Endothelial cell of umbilical vein (primary cell): ENCODE data around the gene ANO4. TPM values are rescaled to one million over a fixed set of nuclear protein-coding genes. Genes with fewer than 3 reads are reported as not detected.

Source experiments
- BruUV-seq: library from RNA; stranded (reverse); fragments of 400-500 nt; replicated peaks from 2 replicates; lab custom pipeline; 2021; lab: Mats Ljungman, UMichigan
- CTCF ChIA-PET: fragments of 300-600, 350-600 bp; sonication (Branson Sonifier 250); formaldehyde crosslinking; loops from one replicate; lab custom pipeline; 2021; ENCODE audit warnings: antibody characterized with exemption, inconsistent platforms; lab: Charles Lee
- POLR2A ChIA-PET: fragments of 300-600, 350-600 bp; sonication (Branson Sonifier 250); formaldehyde crosslinking; loops from one replicate; lab custom pipeline; 2021; ENCODE audit warnings: antibody characterized with exemption, inconsistent platforms; lab: Charles Lee
- DNase-seq: peaks from one replicate; pipeline ENCODE4 v3.0.0-alpha.2; 2011; ENCODE audit warnings: low read depth, low spot score
- FAIRE-seq: peaks from 2 replicates; lab custom pipeline; 2011; peaks lifted over from hg19 to GRCh38; lab: Jason Lieb, UNC
- H2AFZ ChIP-seq: 2 replicates; pipeline ENCODE4 v1.6.0; 2012; ENCODE audit warnings: low read depth, low read length, control low read depth, inconsistent platforms
- H3K27ac ChIP-seq: 2 replicates; pipeline ENCODE4 v1.5.1; 2011; ENCODE audit warnings: low read depth, mild to moderate bottlenecking, control low read depth, low read length, moderate library complexity; ENCODE audit not compliant: insufficient read depth
- H3K27me3 ChIP-seq, 2 experiments: 2 replicates each; pipeline versions ENCODE4 v1.6.0 to v1.6.1; 2011; ENCODE audit warnings: low read length in 2 of 2, mixed read lengths in 1 of 2; ENCODE audit not compliant: control insufficient read depth in 2 of 2, insufficient read depth in 2 of 2
- H3K36me3 ChIP-seq, 2 experiments: 2 replicates in 1 of 2; 3 replicates in 1 of 2; pipeline ENCODE4 v1.5.1; 2011; ENCODE audit warnings: low read length in 2 of 2, mild to moderate bottlenecking in 1 of 2, moderate library complexity in 1 of 2; ENCODE audit not compliant: control insufficient read depth in 2 of 2, insufficient read depth in 2 of 2; ENCODE audit errors: extremely low read depth in 1 of 2
- H3K4me1 ChIP-seq: 3 replicates; pipeline ENCODE4 v1.5.1; 2011; ENCODE audit warnings: mild to moderate bottlenecking, low read length; ENCODE audit not compliant: control insufficient read depth, insufficient read depth; ENCODE audit errors: extremely low read depth
- H3K4me2 ChIP-seq: 2 replicates; pipeline ENCODE4 v1.6.1; 2011; ENCODE audit warnings: low read length, control low read depth, mixed read lengths; ENCODE audit not compliant: insufficient read depth
- H3K4me3 ChIP-seq, 3 experiments: fragments of 200-600 bp in 1 of 3; sonication (generic), shearing (Covaris generic) in 1 of 3; replicated peaks in 1 of 3; 2 replicates each; pipeline ENCODE4 v1.5.1; 2011 to 2016; ENCODE audit warnings: control low read depth in 3 of 3, low read length in 3 of 3, mild to moderate bottlenecking in 2 of 3, inconsistent platforms in 1 of 3, low read depth in 1 of 3, moderate library complexity in 1 of 3; ENCODE audit not compliant: insufficient read depth in 1 of 3
- H3K79me2 ChIP-seq: 2 replicates; pipeline ENCODE4 v1.6.0; 2012; ENCODE audit warnings: low read length, inconsistent platforms; ENCODE audit not compliant: control insufficient read depth, insufficient read depth
- H3K9ac ChIP-seq: replicated peaks from 2 replicates; pipeline ENCODE3; 2011; ENCODE audit warnings: low read length, control low read depth; ENCODE audit not compliant: insufficient read depth; ENCODE audit errors: extremely low read depth
- H3K9me1 ChIP-seq: replicated peaks from 3 replicates; pipeline ENCODE4 v1.6.0; 2011; ENCODE audit warnings: mild to moderate bottlenecking, low read length; ENCODE audit not compliant: control insufficient read depth, insufficient read depth; ENCODE audit errors: extremely low read depth
- H3K9me3 ChIP-seq: replicated peaks from 2 replicates; pipeline ENCODE4 v1.5.1; 2012; ENCODE audit warnings: low read length, inconsistent platforms; ENCODE audit not compliant: control insufficient read depth, insufficient read depth
- H4K20me1 ChIP-seq: replicated peaks from 2 replicates; pipeline ENCODE3; 2011; ENCODE audit warnings: mild to moderate bottlenecking, low read length; ENCODE audit not compliant: control insufficient read depth, insufficient read depth; ENCODE audit errors: extremely low read depth
- CTCF ChIP-seq, 2 donors: IDR thresholded peaks; 1 replicate in 1 of 2; 2 replicates in 1 of 2; pipeline ENCODE4 v1.5.1; 2011; ENCODE audit warnings: low read length in 2 of 2, mild to moderate bottlenecking in 2 of 2, moderate library complexity in 2 of 2, control low read depth in 1 of 2, inconsistent platforms in 1 of 2, low read depth in 1 of 2; ENCODE audit not compliant: insufficient read depth in 1 of 2; ENCODE audit errors: extremely low read depth in 1 of 2
- EZH2 ChIP-seq: IDR thresholded peaks from 2 replicates; pipeline ENCODE4 v1.6.1; 2012; ENCODE audit warnings: borderline replicate concordance, low read depth, mild to moderate bottlenecking, moderate library complexity, low read length, inconsistent platforms; ENCODE audit not compliant: severe bottlenecking
- GATA2 ChIP-seq: IDR thresholded peaks from 2 replicates; pipeline ENCODE4 v1.7.0; 2011; ENCODE audit warnings: low read depth, mild to moderate bottlenecking, moderate library complexity, mixed read lengths, low read length; ENCODE audit not compliant: insufficient read length, insufficient read depth
- JUN ChIP-seq: IDR thresholded peaks from 2 replicates; pipeline ENCODE4 v1.6.1; 2011; ENCODE audit warnings: borderline replicate concordance, low read depth; ENCODE audit not compliant: insufficient read length, insufficient read depth
- MAX ChIP-seq: IDR thresholded peaks from 2 replicates; pipeline ENCODE4 v1.6.1; 2011; ENCODE audit not compliant: insufficient read depth, insufficient read length
- MYC ChIP-seq: IDR thresholded peaks from one replicate; pipeline ENCODE4 v1.6.1; 2011; ENCODE audit warnings: mild to moderate bottlenecking, low read depth, low read length
- POLR2A ChIP-seq: IDR thresholded peaks from 2 replicates; pipeline ENCODE4 v1.6.1; 2012; ENCODE audit warnings: low read depth, mild to moderate bottlenecking, control low read depth, low read length
- dilution Hi-C: fragments of 300-500 bp; cut with MboI; formaldehyde crosslinking; loops from one replicate; pipeline ENCODE4 v1.15.0; 2019; ENCODE audit warnings: low sequenced_read_pairs; ENCODE audit not compliant: extremely low pct_ligation_motif_present
- intact Hi-C: fragments of 100-400 bp; cut with micrococcal nuclease; formaldehyde crosslinking; loops from one replicate; pipeline ENCODE4 v1.10.0; 2022
- polyA plus RNA-seq, 4 experiments: library from polyadenylated mRNA; depleted of rRNA in 3 of 4; stranded (reverse) in 3 of 4; unstranded in 1 of 4; fragments of >200 nt; gene quantifications; 2 replicates each; pipeline versions ENCODE4 v1.2.1 to v1.2.3, GENCODE V29; 2011 to 2012; ENCODE audit warnings: missing spikeins in 1 of 4
- total RNA-seq: library from RNA; stranded (reverse); gene quantifications from 2 replicates; pipeline ENCODE4 v1.2.3, GENCODE V29; 2021

ANO4 gene
- total and polyA plus RNA-seq, 2 donors (not counting 3 experiments of a cell fraction or from before 2014, with no cell fraction given) = 0.25 TPM; not detected in 1

- Histone ChIP-seq H3K4me3 (no peak overlapping the region), H3K4me2 (no peak overlapping the region), H3K27ac (no peak overlapping the region), H3K9ac (no peak overlapping the region), H3K9me3 (peaks cover 2% of the 10 kb centered on the region), H3K79me2 (no peaks in the 10 kb centered on the region), H3K9me1 (no peaks in the 10 kb centered on the region), H3K36me3 (no peaks in the 10 kb centered on the region), H3K4me1 (no peaks in the 10 kb centered on the region), H2AFZ (no peak overlapping the region), H4K20me1 (no peaks in the 10 kb centered on the region), H3K27me3 (no peaks in the 10 kb centered on the region)
- intact Hi-C loops (no loop called here), dilution Hi-C loops (no loop called here)
- TF ChIP-seq MYC = no peak
- FAIRE-seq (no peak), DNase-seq (no peak)
- CTCF ChIA-PET = no interaction called here
- POLR2A ChIA-PET = no interaction called here
- BruUV-seq = no TSS peak
These were observed 292.0 kb downstream of the ANO4 start for GRCh38 chr12:101086490-101087135.

GRCh38 chr12:101087920-101088319 lies 293.3 kb downstream of the ANO4 start:
- H3K27ac ChIP-seq = no peak overlapping the region
- no peaks in the 10 kb centered on the region for H3K79me2 ChIP-seq
- ChIA-PET POLR2A (no interaction called here), CTCF (interaction anchor here (1.2 kb wide), 1 partner anchor 35 kb away, joined by 3 read pairs; no protein-coding TSS in a partner anchor)
- intact Hi-C loops (no loop called here), dilution Hi-C loops (no loop called here)
- no peaks in the 10 kb centered on the region for H3K9me1 ChIP-seq
- DNase-seq = no peak
- BruUV-seq = no TSS peak
- H2AFZ ChIP-seq = no peak overlapping the region
- no peaks in the 10 kb centered on the region for H4K20me1 ChIP-seq
- H3K36me3 ChIP-seq = no peaks in the 10 kb centered on the region
- no peaks in the 10 kb centered on the region for H3K4me1 ChIP-seq
- H3K9me3 ChIP-seq = no peaks in the 10 kb centered on the region
- H3K4me2 ChIP-seq = no peak overlapping the region
- FAIRE-seq = no peak
- no peaks in the 10 kb centered on the region for H3K27me3 ChIP-seq
- H3K4me3 ChIP-seq = no peak overlapping the region
- TF ChIP-seq POLR2A = no peak
- TF ChIP-seq MYC = no peak
- no peak for TF ChIP-seq GATA2
- TF ChIP-seq MAX = no peak
- no peak for TF ChIP-seq EZH2
- no peak for TF ChIP-seq JUN
- TF ChIP-seq CTCF (IDR thresholded peaks at IDR 0.05; ENCODE audit: extremely low read depth in 1 of 2, insufficient read depth in 1 of 2, low read depth in 1 of 2, low read length in 2 of 2) = no peak
- no peak overlapping the region for H3K9ac ChIP-seq
